ENCODE results near the gene ARL17B.
"Not testable (repeated sequence)": the region's sequence is repeated elsewhere in the genome, so short reads cannot be mapped to it uniquely, and the experiment has no call there.

The ARL17B gene

DNA sequence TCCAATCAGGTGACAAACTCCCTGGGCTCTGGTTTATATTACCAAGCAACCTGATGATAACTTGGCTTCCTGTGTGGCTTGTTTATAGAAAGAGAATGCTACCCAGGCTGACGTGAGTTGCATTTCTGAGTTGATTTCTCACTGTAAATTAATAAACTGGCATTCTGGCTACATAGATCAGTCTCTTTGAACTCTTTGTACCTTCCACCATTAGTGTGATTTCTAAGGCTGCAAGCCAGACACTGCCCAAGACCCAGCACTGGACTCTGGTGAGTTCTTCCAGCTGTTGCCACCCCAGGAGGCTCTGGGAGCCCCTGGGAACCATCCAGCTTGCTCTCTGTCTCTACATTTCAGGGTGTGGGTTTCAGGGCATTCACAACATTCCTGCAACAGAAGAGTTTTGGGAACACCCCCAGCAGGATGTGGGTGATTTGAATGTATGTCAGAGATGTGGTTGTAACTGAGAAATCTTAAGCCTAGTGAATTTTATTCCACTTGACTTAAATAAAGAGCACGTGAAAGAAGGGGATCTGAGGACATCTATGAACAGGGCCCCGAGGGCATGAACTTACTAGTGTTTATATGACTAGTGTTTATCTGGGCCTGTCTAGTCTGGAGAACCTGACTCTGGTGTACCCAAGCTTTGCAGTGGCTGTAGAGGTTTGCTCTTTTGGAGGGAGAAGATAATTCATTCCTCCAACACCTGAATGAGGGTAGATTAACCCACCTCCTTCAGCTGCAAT is 96.9 kb downstream of the ARL17B start:
- peak; percentile 84 for DNase-seq (ENCODE audit: insufficient read length, low spot score)
- FAIRE-seq, result peak; percentile 20
- no peak for TF ChIP-seq POLR2A (IDR thresholded peaks at IDR 0.05; ENCODE audit: low read depth, low read length)

DNA sequence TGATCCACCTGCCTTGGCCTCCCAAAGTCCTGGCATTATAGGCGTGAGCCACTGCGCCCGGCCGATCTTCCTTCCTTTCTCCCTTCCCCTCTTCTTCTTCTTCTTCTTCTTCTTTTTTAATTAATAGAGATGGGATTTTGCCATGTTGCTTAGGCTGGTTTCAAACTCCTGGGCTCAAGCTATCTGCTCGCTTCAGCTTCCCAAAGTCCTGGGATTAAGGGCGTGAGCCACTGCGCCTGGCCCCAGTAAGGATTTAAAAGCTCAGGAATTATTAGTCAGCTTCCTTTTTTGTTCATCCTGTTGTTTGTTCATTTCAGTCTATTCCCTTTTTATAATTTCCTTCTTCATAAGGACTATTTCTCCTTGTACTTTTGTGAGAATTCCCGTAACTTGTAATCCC is 99.3 kb downstream of the ARL17B start:
- DNase-seq (ENCODE audit: insufficient read length, low spot score), result no peak
- no peak for FAIRE-seq
- TF ChIP-seq POLR2A (IDR thresholded peaks at IDR 0.05; ENCODE audit: low read depth, low read length), result no peak

DNA sequence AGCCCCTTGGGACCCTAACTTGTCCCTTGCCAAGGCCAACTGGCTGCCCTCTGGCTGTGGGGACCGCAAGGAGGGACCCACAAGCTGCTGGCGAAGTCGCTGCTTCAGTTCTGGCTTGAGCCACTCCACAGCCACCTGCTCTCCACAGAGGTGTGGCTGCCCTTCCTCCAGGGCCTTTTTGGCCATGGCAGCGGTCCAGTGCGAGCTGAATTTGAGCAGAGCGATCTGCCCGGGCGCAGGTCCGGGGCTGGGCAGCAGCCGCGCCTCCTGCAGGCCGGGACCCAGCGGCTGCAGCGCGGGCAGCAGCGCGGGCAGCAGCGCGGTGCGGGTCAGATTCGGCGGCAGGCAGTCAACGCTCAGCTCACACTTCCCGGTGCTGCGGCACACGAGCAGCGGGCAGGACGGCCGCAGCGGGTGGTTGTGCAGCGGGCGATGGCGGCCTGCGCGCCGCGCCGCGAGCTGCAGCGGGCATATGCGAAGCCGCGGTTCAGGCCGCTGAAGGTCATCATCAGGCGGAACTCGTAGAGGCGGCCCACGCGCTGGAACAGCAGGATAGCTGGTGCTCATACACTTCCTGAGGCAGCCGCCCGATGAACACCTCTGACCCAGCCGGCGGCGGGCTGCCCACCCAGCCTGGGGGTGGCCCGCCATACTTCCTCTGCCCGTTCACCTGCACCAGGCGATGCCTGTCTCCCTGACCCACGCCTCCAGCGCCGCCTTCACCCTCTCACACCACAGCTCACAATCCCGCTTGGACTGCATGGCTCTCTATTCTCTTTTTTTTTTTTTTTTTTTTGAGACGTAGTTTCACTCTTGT is 101.5 kb downstream of the ARL17B start:
- DNase-seq (ENCODE audit: insufficient read length, low spot score); FAIRE-seq: not testable (repeated sequence)

DNA sequence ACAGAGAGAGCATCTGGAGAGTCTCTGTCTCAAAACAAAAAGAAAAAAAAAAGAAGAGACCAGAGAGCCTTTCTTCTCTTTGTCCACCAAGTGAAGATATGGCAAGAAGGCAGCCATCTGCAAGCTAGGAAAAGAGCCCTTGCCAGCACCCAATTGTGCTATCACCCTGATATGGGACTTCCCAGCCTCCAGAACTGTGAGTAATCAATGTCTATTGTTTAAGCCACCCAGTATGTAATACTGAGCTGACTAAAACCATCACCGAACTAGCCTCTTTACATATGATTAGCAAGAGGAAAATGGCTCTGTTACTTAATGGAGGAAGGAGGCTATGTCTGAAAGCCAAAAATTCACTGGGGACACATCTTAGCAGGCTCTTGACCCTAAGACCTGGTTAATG is 105.2 kb downstream of the ARL17B start:
- not testable (repeated sequence) for FAIRE-seq

DNA sequence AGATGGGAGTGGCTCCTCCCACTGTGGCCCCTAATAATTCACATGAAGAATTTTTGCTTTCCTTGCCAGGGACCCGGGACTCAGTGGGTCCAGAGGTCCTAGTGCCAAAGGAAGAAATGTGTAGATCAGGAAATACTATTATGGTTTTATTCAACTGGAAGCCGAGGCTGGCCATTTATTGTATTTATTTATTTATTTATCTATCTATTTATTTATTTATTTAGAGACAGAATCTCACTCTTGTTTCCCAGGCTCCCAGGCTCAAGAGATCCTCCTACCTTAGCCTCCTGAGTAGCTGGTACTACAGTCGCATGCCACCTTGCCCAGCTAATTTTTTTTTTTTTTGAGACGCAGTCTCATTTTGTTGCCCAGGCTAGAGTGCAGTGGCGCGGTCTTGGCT is 107.4 kb downstream of the ARL17B start:
- FAIRE-seq; DNase-seq (ENCODE audit: insufficient read length, low spot score): not testable (repeated sequence)

More for the DNA sequence above, 105.2 kb downstream of the ARL17B start:
- not testable (repeated sequence) for DNase-seq (ENCODE audit: insufficient read length, low spot score)

DNA sequence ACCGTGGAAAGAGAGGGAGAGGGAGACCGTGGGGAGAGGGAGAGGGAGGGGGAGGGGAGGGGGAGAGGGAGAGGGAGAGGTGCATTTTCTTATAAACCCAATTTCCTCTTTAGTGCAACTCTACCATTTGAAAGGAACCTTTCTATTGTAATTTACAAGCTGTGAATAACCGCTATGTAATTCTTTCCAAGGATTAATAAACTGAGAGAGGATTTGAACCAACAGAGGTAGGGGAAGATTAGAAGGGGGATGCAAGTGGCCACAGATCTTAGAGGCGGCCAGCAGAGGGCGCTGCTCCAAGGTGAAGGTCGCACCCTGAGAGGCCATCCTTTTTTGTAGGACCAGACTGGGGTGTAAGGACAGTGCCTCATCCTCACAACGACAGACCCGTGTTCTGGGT is 107.8 kb downstream of the ARL17B start:
- peak; percentile 64 for DNase-seq (ENCODE audit: insufficient read length, low spot score)
- FAIRE-seq, result not testable (repeated sequence)

DNA sequence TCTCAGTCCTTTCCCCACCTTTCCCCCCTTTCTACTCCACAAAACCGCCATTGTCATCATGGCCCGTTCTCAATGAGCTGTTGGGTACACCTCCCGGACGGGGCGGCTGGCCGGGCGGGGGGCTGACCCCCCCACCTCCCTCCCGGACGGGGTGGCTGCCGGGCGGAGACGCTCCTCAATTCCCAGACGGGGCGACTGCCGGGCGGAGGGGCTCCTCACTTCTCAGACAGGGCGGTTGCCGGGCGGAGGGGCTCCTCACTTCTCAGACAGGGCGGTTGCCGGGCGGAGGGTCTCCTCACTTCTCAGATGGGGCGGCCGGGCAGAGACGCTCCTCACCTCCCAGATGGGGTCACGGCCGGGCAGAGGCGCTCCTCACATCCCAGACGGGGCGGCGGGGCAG is 108.8 kb downstream of the ARL17B start:
- not testable (repeated sequence) for FAIRE-seq; DNase-seq (ENCODE audit: insufficient read length, low spot score)

DNA sequence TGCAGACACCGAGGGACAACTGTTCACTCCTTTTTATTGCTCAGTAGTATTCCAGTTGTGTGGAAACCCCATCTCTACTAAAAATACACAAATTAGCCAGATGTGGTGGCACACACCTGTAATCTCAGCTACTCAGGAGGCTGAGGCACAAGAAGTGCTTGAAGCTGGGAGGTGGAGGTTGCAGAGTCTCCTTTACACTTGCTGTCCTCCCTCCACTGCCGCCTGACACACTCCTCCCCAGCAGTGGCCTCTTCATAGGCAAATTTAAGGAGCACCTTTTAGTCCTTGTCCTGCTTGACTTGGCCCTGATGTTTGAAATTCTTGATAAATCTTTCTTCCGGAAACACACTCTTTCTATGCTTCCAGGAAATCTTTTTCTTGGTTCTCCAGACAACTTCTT is 112.4 kb downstream of the ARL17B start:
- not testable (repeated sequence) for DNase-seq (ENCODE audit: insufficient read length, low spot score); FAIRE-seq

DNA sequence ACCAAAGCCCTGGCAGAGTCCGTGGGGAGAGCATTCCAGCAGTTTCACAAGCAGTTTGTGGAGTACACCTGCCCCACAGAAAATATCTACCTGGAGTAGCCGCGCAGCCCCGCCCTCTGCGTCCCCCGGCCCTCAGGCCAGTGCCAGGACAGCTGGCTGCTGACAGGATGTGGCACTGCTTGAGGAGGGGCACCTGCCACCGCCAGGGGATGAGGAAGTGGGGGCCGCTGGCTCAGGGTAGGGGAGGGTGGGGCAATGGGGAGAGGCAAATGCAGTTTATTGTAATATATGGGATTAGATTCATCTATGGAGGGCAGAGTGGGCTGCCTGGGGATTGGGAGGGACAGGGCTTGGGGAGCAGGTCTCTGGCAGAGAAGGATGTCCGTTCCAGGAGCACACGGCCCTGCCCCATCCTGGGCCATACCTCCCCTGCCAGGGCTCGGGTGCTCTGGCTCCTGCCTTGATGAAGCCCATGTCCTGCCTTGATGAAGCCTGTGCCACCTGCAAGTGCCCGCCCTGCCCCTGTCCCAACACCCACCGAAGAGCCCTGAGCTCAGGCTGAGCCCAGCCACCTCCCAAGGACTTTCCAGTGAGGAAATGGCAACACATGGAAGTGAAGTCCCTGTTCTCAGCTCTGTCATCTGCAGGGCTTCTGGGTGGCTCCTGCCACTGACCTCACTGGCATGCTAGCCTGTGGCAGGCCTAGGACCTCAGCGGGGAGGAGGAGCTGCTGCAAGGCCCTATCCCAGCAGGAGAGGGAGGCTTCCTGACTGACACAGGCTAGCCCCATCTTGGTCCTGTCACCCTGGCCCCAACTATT is 116.4 kb downstream of the ARL17B start:
- not testable (repeated sequence) for DNase-seq (ENCODE audit: insufficient read length, low spot score); FAIRE-seq

DNA sequence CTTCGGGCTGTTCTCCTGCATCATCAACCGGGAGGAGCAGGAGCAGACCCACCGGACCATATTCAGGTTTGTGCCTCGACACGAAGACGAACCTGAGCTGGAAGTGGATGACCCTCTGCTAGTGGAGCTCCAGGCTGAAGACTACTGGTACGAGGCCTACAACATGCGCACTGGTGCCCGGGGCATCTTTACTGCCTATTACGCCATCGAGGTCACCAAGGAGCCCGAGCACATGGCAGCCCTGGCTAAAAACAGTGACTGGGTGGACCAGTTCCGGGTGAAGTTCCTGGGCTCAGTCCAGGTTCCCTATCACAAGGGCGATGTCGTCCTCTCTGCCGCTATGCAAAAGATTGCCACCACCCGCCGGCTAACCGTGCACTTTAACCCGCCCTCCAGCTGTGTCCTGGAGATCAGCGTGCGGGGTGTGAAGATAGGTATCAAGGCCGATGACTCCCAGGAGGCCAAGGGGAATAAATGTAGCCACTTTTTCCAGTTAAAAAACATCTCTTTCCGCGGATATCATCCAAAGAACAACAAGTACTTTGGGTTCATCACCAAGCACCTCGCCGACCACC is 117.1 kb downstream of the ARL17B start:
- not testable (repeated sequence) for FAIRE-seq

DNA sequence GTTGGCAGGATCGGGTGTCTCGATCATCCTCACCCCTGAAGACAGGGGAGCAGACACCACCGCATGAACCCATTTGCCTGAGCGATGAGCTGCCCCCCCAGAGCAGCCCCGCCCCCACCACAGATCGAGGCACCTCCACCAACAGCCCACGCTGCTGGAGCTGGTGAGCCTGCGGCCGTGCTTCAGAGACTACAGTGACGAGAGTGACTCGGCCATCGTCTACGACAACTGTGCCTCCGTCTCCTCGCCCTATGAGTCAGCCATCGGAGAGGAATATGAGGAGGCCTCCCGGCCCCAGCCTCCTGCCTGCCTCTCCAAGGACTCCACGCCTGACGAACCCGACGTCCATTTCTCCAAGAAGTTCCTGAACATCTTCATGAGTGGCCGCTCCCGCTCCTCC is 117.6 kb downstream of the ARL17B start:
- not testable (repeated sequence) for FAIRE-seq; DNase-seq (ENCODE audit: insufficient read length, low spot score)

More for the DNA sequence above, 117.1 kb downstream of the ARL17B start:
- DNase-seq (ENCODE audit: insufficient read length, low spot score), result not testable (repeated sequence)

DNA sequence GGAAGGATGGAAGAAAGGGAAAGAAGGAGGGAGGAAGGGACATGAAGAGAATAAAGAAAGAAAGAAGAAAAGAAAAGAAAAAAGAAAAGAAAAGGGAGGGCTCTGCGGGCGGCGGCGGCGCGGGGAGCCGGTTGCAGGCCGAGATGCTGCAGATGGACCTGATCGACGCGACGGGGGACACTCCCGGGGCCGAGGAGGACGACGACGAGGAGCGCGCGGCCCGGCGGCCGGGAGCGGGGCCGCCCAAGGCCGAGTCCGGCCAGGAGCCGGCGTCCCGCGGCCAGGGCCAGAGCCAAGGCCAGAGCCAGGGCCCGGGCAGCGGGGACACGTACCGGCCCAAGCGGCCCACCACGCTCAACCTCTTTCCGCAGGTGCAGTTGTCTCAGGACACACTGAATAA is 118.1 kb downstream of the ARL17B start:
- not testable (repeated sequence) for DNase-seq (ENCODE audit: insufficient read length, low spot score); FAIRE-seq

DNA sequence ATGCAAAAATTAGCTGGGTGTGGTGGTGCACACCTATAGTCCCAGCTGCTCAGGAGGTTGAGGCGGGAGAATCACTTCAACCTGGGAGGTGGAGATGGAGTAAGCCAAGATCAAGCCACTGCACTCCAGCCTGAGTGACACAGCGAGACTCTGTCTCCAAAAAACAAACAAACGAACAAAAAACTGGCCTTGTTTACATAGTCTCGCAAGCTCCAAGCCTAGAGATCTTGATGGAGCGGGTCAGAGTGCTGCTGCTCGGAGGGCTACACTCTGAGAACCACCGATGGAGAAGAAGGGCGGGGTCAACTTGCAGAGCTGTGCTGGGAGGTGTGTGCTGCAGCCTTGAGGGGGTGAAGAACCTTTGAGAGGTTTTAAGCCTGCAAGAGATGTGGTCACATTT is 130.2 kb downstream of the ARL17B start:
- not testable (repeated sequence) for DNase-seq (ENCODE audit: insufficient read length, low spot score); FAIRE-seq

DNA sequence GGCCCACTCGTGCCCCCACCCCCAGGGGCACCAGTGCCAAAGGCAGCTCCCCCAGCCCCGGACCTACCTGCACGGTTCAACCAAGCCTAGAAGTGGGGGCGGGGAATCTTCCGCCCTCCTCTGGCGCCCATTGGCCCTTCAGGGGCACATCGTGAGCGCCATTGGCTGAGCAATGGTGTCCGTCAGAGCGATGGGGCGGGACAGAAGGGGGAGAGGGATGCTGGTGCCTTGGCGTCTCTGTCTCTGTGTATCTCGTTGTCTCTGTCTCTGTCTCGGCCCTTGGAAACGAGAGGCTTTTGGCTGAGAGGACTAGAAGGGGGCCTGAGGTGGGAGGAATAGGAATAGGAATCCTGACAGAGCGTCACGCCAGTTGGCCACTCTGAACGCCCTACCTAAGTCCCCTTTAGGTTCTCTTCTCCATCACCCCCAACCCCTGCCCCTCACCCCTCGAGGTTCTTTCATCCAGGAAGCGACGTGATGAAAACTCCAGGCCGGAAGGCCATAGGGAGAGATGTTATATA is 136.2 kb downstream of the ARL17B start:
- FAIRE-seq (peak; percentile 48), DNase-seq (ENCODE audit: insufficient read length, low spot score) (peak; percentile 76)
- TF ChIP-seq POLR2A (IDR thresholded peaks at IDR 0.05; ENCODE audit: low read depth, low read length), result peak; percentile 31; the same call in 1 of the 2 replicates

DNA sequence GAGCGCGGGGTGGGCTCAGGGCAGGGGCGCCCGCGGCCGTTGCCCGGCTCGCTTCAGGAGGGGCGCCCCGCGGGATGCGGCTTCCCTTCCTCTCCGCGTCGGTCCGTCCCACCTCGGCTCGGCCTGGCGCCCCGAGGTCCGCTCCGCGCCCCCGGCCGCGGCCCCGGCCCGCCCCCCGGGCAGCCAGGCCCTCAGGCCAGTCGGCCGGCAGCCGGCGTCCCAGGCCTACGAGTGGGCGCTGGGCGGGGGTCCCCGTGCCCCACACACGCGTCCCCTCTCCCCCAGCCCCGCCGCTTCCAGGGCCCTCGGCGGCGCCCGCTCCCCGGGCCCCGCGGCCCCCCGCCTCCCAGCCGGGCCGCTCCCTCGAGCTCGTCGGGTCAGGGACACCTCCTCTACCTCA is 136.7 kb downstream of the ARL17B start:
- FAIRE-seq; DNase-seq (ENCODE audit: insufficient read length, low spot score): not testable (repeated sequence)

Measured in H54 (cell line).